ENCODE results near the gene PYDC2. TPM values are rescaled to one million over a fixed set of nuclear protein-coding genes. Genes with fewer than 3 reads are reported as not detected.

Gene PYDC2
- total RNA-seq (not detected), polyA plus RNA-seq (not detected)

DNA sequence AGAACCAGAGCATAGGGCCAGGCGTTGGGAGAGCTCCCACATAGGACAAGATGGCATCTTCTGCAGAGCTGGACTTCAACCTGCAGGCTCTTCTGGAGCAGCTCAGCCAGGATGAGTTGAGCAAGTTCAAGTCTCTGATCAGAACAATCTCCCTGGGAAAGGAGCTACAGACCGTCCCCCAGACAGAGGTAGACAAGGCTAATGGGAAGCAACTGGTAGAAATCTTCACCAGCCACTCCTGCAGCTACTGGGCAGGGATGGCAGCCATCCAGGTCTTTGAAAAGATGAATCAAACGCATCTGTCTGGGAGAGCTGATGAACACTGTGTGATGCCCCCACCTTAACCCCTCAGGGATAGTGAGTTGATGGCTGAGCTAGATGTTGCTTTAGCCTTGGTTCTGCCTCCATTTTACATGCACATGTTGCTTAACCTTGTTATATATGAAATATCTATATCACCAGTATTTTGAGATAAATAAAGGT lies at the start of gene PYDC2:
Gene PYDC2 (plus strand): TSS at position 51 of the 483 bp plus-strand sequence. CDS start 0 bp downstream, at position 51.
- no peaks in the 10 kb centered on the region for H3K36me3 Mint-ChIP-seq
- H3K9me3 Mint-ChIP-seq, result peaks cover 0 to 4% (median 0%) of the 10 kb centered on the region in 7 donors
- H3K27ac Mint-ChIP-seq, result no peak within 1 kb of the TSS
- Histone ChIP-seq H3K4me3 (ENCODE audit: low read depth, low read length) (no peak within 1 kb of the TSS), H3K9me3 (ENCODE audit: control insufficient read depth in 2 of 2, low read length in 2 of 2) (no peaks in the 10 kb centered on the region), H3K36me3 (ENCODE audit: control insufficient read depth, insufficient read depth, low read length) (no peaks in the 10 kb centered on the region), H3K27me3 (ENCODE audit: control insufficient read depth, insufficient read depth, low read length) (no peaks in the 10 kb centered on the region), H3K4me1 (ENCODE audit: control insufficient read depth, insufficient read depth, low read length, poor library complexity, severe bottlenecking) (no peaks in the 10 kb centered on the region), H3K27ac (ENCODE audit: insufficient read depth, low read length, poor library complexity, severe bottlenecking) (no peak within 1 kb of the TSS)
- DNase-seq (no peak), ATAC-seq (ENCODE audit: low read depth in 2 of 2) (no peak)
- no peaks in the 10 kb centered on the region for H3K27me3 Mint-ChIP-seq
- no peaks in the 10 kb centered on the region for H3K4me1 Mint-ChIP-seq
- H3K4me3 Mint-ChIP-seq, result no peak within 1 kb of the TSS

DNA sequence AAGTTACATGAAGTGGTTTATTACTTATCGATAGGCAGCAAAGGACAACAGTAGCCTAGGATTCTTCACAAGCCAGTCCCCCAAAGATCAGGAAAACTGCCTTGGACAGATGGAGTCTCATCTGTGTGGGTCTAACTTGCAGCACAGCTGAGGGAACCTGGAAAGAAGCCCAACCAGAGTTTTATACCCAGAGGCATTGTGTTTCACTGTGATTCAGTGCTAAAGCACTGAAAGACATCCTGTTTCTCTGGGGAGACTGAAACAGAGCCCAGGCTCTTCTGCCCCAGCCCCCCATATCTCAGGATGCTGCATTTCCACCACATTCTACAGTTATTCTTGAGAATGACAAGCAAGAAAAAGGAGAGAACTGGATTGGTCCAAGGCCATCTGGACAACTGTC lies 48.2 kb upstream of the PYDC2 start:
- Histone ChIP-seq H3K27ac (ENCODE audit: insufficient read depth, low read length, poor library complexity, severe bottlenecking) (no peak overlapping the region), H3K27me3 (ENCODE audit: control insufficient read depth, insufficient read depth, low read length) (no peaks in the 10 kb centered on the region), H3K36me3 (ENCODE audit: control insufficient read depth, insufficient read depth, low read length) (no peaks in the 10 kb centered on the region), H3K4me3 (ENCODE audit: low read depth, low read length) (no peak overlapping the region), H3K9me3 (ENCODE audit: control insufficient read depth in 2 of 2, low read length in 2 of 2) (peaks cover 3 to 11% of the 10 kb centered on the region in 2 experiments), H3K4me1 (ENCODE audit: control insufficient read depth, insufficient read depth, low read length, poor library complexity, severe bottlenecking) (no peaks in the 10 kb centered on the region)
- H3K27me3 Mint-ChIP-seq, result no peaks in the 10 kb centered on the region
- H3K36me3 Mint-ChIP-seq, result no peaks in the 10 kb centered on the region
- peaks cover 0 to 3% (median 0%) of the 10 kb centered on the region in 4 donors for H3K4me1 Mint-ChIP-seq
- H3K9me3 Mint-ChIP-seq, result peaks cover 0 to 11% (median 6%) of the 10 kb centered on the region in 7 donors
- ATAC-seq (ENCODE audit: low read depth in 2 of 2) (no peak), DNase-seq (no peak)
- H3K27ac Mint-ChIP-seq, result no peak overlapping the region
- no peak overlapping the region for H3K4me3 Mint-ChIP-seq

DNA sequence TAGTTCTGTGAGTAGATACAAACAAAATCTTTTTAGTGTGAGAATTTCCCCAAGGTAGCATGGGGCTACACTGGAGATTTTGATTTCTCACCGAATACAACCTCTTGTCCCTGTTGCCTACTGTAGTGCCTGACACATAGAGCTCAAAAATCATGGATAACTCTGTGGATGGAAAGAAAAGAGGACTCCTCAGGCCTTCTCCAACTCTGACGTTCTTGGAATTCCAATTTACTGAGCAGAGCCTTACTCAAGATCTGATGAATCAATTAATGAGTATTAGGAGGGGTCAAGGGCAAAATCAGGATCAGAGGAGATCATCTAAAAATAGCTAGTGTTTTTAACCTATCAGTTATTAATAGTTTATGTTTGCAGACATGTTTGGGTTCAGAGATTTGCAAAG lies 46.7 kb upstream of the PYDC2 start:
- Histone ChIP-seq H3K27ac (ENCODE audit: insufficient read depth, low read length, poor library complexity, severe bottlenecking) (no peak overlapping the region), H3K36me3 (ENCODE audit: control insufficient read depth, insufficient read depth, low read length) (no peaks in the 10 kb centered on the region), H3K27me3 (ENCODE audit: control insufficient read depth, insufficient read depth, low read length) (no peaks in the 10 kb centered on the region), H3K4me1 (ENCODE audit: control insufficient read depth, insufficient read depth, low read length, poor library complexity, severe bottlenecking) (no peaks in the 10 kb centered on the region), H3K9me3 (ENCODE audit: control insufficient read depth in 2 of 2, low read length in 2 of 2) (peaks cover 3 to 11% of the 10 kb centered on the region in 2 experiments), H3K4me3 (ENCODE audit: low read depth, low read length) (no peak overlapping the region)
- no peak for DNase-seq
- H3K4me3 Mint-ChIP-seq, result no peak overlapping the region
- peaks cover 0 to 9% (median 6%) of the 10 kb centered on the region in 7 donors for H3K9me3 Mint-ChIP-seq
- no peaks in the 10 kb centered on the region for H3K36me3 Mint-ChIP-seq
- no peak for ATAC-seq (ENCODE audit: low read depth in 2 of 2)
- H3K27ac Mint-ChIP-seq, result no peak overlapping the region
- H3K27me3 Mint-ChIP-seq, result no peaks in the 10 kb centered on the region
- peaks cover 0 to 3% (median 0%) of the 10 kb centered on the region in 4 donors for H3K4me1 Mint-ChIP-seq

DNA sequence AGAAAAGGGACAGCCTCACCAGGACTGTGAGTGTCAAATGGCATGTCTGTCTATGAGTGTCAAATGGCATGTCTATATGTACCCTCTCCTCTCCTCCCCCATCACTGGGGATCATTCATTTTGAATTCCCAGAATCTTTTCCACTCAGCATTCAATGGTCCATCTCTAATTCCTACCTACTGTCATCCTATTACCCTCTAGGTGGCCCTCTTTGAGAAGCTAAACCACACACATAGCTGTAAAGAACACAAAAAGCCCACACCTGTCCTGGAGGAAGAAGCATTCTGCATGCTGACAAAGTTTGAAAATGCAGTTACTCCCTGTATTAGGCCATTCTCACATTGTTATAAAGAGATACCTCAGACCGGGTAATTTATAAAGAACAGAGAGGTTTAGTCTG lies 46.2 kb upstream of the PYDC2 start:
- no peak for ATAC-seq (ENCODE audit: low read depth in 2 of 2)
- Histone ChIP-seq H3K9me3 (ENCODE audit: control insufficient read depth in 2 of 2, low read length in 2 of 2) (peaks cover 3 to 7% of the 10 kb centered on the region in 2 experiments), H3K4me3 (ENCODE audit: low read depth, low read length) (no peak overlapping the region), H3K27ac (ENCODE audit: insufficient read depth, low read length, poor library complexity, severe bottlenecking) (no peak overlapping the region), H3K4me1 (ENCODE audit: control insufficient read depth, insufficient read depth, low read length, poor library complexity, severe bottlenecking) (no peaks in the 10 kb centered on the region), H3K27me3 (ENCODE audit: control insufficient read depth, insufficient read depth, low read length) (no peaks in the 10 kb centered on the region), H3K36me3 (ENCODE audit: control insufficient read depth, insufficient read depth, low read length) (no peaks in the 10 kb centered on the region)
- H3K27me3 Mint-ChIP-seq, result no peaks in the 10 kb centered on the region
- H3K27ac Mint-ChIP-seq, result no peak overlapping the region
- peaks cover 0 to 7% (median 4%) of the 10 kb centered on the region in 7 donors for H3K9me3 Mint-ChIP-seq
- H3K4me3 Mint-ChIP-seq, result no peak overlapping the region
- H3K36me3 Mint-ChIP-seq, result no peaks in the 10 kb centered on the region
- H3K4me1 Mint-ChIP-seq, result peaks cover 0 to 3% (median 0%) of the 10 kb centered on the region in 4 donors
- no peak for DNase-seq

DNA sequence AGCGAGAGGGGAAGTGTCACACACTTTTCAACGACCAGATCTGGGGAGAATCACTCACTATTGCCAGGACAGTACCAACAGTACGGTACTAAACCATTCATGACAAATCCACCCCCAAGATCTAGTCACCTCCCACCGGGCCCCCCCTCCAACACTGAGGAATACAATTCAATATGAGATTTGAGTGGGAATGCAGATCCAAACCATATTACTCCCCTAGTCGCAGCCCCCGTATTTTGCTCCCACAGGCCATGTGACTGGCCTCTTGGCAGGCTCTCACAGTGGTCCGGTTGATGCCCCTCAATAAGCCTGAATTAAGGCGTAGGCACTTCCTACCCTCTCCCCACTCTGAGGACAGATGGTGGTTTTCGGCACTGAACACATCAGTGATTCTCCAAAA lies 45.4 kb upstream of the PYDC2 start:
- Mint-ChIP-seq H3K4me1 (peaks cover 0 to 3% (median 0%) of the 10 kb centered on the region in 4 donors), H3K9me3 (peaks cover 0 to 5% (median 0%) of the 10 kb centered on the region in 7 donors), H3K27ac (no peak overlapping the region), H3K36me3 (no peaks in the 10 kb centered on the region), H3K27me3 (no peaks in the 10 kb centered on the region), H3K4me3 (no peak overlapping the region)
- H3K27ac ChIP-seq (ENCODE audit: insufficient read depth, low read length, poor library complexity, severe bottlenecking), result no peak overlapping the region
- H3K27me3 ChIP-seq (ENCODE audit: control insufficient read depth, insufficient read depth, low read length), result no peaks in the 10 kb centered on the region
- H3K4me3 ChIP-seq (ENCODE audit: low read depth, low read length), result no peak overlapping the region
- ATAC-seq (ENCODE audit: low read depth in 2 of 2) (no peak), DNase-seq (no peak)
- peaks cover 3 to 4% of the 10 kb centered on the region in 2 experiments for H3K9me3 ChIP-seq (ENCODE audit: control insufficient read depth in 2 of 2, low read length in 2 of 2)
- no peaks in the 10 kb centered on the region for H3K4me1 ChIP-seq (ENCODE audit: control insufficient read depth, insufficient read depth, low read length, poor library complexity, severe bottlenecking)
- no peaks in the 10 kb centered on the region for H3K36me3 ChIP-seq (ENCODE audit: control insufficient read depth, insufficient read depth, low read length)

DNA sequence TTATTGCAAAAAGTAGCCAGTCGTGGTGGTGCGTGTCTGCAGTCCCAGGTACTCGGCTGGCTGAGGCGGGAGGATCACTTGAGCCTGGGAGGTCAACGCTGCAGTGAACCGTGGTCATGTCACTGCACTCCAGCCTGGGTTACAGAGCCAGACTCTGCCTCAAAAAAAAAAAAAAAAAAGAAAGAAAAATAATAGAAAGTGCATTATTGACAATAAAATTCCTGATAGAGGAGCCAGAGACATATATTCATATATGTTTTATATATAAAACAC lies 43.6 kb upstream of the PYDC2 start:
- H3K9me3 Mint-ChIP-seq, result peaks cover 0 to 5% (median 0%) of the 10 kb centered on the region in 7 donors
- H3K4me1 Mint-ChIP-seq, result peaks cover 0 to 3% (median 0%) of the 10 kb centered on the region in 4 donors
- Histone ChIP-seq H3K36me3 (ENCODE audit: control insufficient read depth, insufficient read depth, low read length) (no peaks in the 10 kb centered on the region), H3K27ac (ENCODE audit: insufficient read depth, low read length, poor library complexity, severe bottlenecking) (no peak overlapping the region), H3K27me3 (ENCODE audit: control insufficient read depth, insufficient read depth, low read length) (no peaks in the 10 kb centered on the region), H3K4me3 (ENCODE audit: low read depth, low read length) (no peak overlapping the region), H3K4me1 (ENCODE audit: control insufficient read depth, insufficient read depth, low read length, poor library complexity, severe bottlenecking) (no peaks in the 10 kb centered on the region), H3K9me3 (ENCODE audit: control insufficient read depth in 2 of 2, low read length in 2 of 2) (no peaks in the 10 kb centered on the region)
- H3K36me3 Mint-ChIP-seq, result no peaks in the 10 kb centered on the region
- DNase-seq (no peak), ATAC-seq (ENCODE audit: low read depth in 2 of 2) (no peak)
- no peak overlapping the region for H3K27ac Mint-ChIP-seq
- H3K4me3 Mint-ChIP-seq, result no peak overlapping the region
- H3K27me3 Mint-ChIP-seq, result no peaks in the 10 kb centered on the region

DNA sequence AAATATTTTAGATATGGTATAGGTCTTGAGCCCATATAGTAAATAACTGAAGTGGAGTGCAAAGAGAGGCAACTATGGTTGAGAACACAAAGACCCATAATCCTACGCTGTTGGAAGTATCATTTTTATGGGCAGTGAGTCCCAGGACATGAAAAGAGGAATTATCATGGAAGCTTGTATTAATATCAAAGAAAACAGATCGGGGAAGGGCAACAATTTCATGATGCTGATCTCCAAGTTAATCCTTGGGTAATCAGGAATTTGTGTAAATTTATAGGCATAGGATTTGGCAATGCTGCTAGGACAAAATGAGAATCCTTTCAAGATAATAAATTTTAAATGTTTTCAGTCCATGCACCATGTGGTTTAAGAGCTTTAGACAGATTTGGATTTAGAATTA lies 40.2 kb upstream of the PYDC2 start:
- DNase-seq (no peak), ATAC-seq (ENCODE audit: low read depth in 2 of 2) (no peak)
- Histone ChIP-seq H3K9me3 (ENCODE audit: control insufficient read depth in 2 of 2, low read length in 2 of 2) (no peaks in the 10 kb centered on the region), H3K4me1 (ENCODE audit: control insufficient read depth, insufficient read depth, low read length, poor library complexity, severe bottlenecking) (no peaks in the 10 kb centered on the region), H3K27me3 (ENCODE audit: control insufficient read depth, insufficient read depth, low read length) (no peaks in the 10 kb centered on the region), H3K27ac (ENCODE audit: insufficient read depth, low read length, poor library complexity, severe bottlenecking) (no peak overlapping the region), H3K36me3 (ENCODE audit: control insufficient read depth, insufficient read depth, low read length) (no peaks in the 10 kb centered on the region), H3K4me3 (ENCODE audit: low read depth, low read length) (no peak overlapping the region)
- Mint-ChIP-seq H3K4me1 (peaks cover 0 to 3% (median 0%) of the 10 kb centered on the region in 4 donors), H3K9me3 (peaks cover 0 to 10% (median 1%) of the 10 kb centered on the region in 7 donors), H3K4me3 (no peak overlapping the region), H3K27me3 (no peaks in the 10 kb centered on the region), H3K27ac (no peak overlapping the region), H3K36me3 (no peaks in the 10 kb centered on the region)

DNA sequence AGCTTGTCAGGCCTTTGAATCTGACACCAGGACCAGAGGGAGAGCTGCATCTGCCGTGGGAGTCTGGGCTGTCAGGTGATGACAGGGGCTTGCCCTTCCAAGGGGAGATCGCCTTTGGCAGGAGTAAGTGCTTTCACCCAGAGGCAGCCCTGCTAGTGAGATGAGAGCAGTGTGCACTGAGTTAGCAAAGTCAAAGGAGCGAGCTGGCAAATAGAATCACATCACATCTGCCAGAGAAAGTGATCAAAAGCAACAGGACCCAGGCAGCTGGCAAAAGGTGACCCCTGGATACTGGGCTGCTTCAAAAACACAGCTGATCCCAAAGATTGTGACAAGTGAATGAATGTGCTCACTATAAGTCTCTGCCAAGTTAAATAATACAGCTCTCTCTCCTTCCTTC lies 36.1 kb upstream of the PYDC2 start:
- no peak for DNase-seq

More for the DNA sequence above, 36.1 kb upstream of the PYDC2 start:
- Mint-ChIP-seq H3K9me3 (peaks cover 0 to 10% (median 2%) of the 10 kb centered on the region in 7 donors), H3K27me3 (no peaks in the 10 kb centered on the region), H3K4me3 (no peak overlapping the region), H3K36me3 (no peaks in the 10 kb centered on the region), H3K4me1 (no peaks in the 10 kb centered on the region), H3K27ac (no peak overlapping the region)
- H3K27ac ChIP-seq (ENCODE audit: insufficient read depth, low read length, poor library complexity, severe bottlenecking), result no peak overlapping the region
- no peaks in the 10 kb centered on the region for H3K36me3 ChIP-seq (ENCODE audit: control insufficient read depth, insufficient read depth, low read length)
- H3K9me3 ChIP-seq (ENCODE audit: control insufficient read depth in 2 of 2, low read length in 2 of 2), result no peaks in the 10 kb centered on the region
- no peaks in the 10 kb centered on the region for H3K4me1 ChIP-seq (ENCODE audit: control insufficient read depth, insufficient read depth, low read length, poor library complexity, severe bottlenecking)
- no peak for ATAC-seq (ENCODE audit: low read depth in 2 of 2)
- H3K4me3 ChIP-seq (ENCODE audit: low read depth, low read length), result no peak overlapping the region
- no peaks in the 10 kb centered on the region for H3K27me3 ChIP-seq (ENCODE audit: control insufficient read depth, insufficient read depth, low read length)

Data from CD4-positive, CD25-positive, alpha-beta regulatory T cell (primary cell).